Measurements from ENCODE around the gene SGK1. TPM values are rescaled to one million over a fixed set of nuclear protein-coding genes. Genes with fewer than 3 reads are reported as not detected.
"Not testable (repeated sequence)": the region's sequence is repeated elsewhere in the genome, so short reads cannot be mapped to it uniquely, and the experiment has no call there.

Gene SGK1
- polyA plus RNA-seq, 4 donors, result 54.5 to 848 (median 183) TPM

- H3K27ac ChIP-seq (ENCODE audit: low read depth in 1 of 3, low read length in 2 of 3), result no peak overlapping the region
- H3K27me3 ChIP-seq (ENCODE audit: control insufficient read depth in 3 of 3, insufficient read depth in 3 of 3, low read length in 3 of 3), result no peaks in the 10 kb centered on the region
- 80 to 90% (median 86%) methylated on average over 11 of the region's 11 CpGs for WGBS, 3 donors
These were observed 121.2 kb downstream of the SGK1 start for GRCh38 chr6:134196568-134197193.

GRCh38 chr6:134195985-134196384 is 121.9 kb downstream of the SGK1 start:
- 82 to 93% (median 86%) methylated on average over 3 of the region's 3 CpGs for WGBS, 3 donors
- Histone ChIP-seq H3K36me3 (ENCODE audit: control insufficient read depth in 3 of 3, insufficient read depth in 2 of 3, low read depth in 1 of 3, low read length in 3 of 3) (no peaks in the 10 kb centered on the region), H3K9me3 (ENCODE audit: control insufficient read depth in 2 of 2, insufficient read depth in 1 of 2, low read depth in 1 of 2, low read length in 1 of 2) (no peaks in the 10 kb centered on the region), H3K27me3 (ENCODE audit: control insufficient read depth in 3 of 3, insufficient read depth in 3 of 3, low read length in 3 of 3) (no peaks in the 10 kb centered on the region), H3K27ac (ENCODE audit: low read depth in 1 of 3, low read length in 2 of 3) (no peak overlapping the region), H3K4me3 (ENCODE audit: low read depth in 1 of 3, low read length in 3 of 3) (no peak overlapping the region), H3K4me1 (ENCODE audit: control insufficient read depth in 3 of 3, insufficient read depth in 2 of 3, low read depth in 1 of 3, low read length in 2 of 3) (peaks cover 0 to 6% (median 0%) of the 10 kb centered on the region in 3 donors)
- FAIRE-seq (no peak), DNase-seq (no peak)

More at GRCh38 chr6:134196568-134197193, 121.2 kb downstream of the SGK1 start:
- Histone ChIP-seq H3K4me1 (ENCODE audit: control insufficient read depth in 3 of 3, insufficient read depth in 2 of 3, low read depth in 1 of 3, low read length in 2 of 3) (peaks cover 0 to 6% (median 0%) of the 10 kb centered on the region in 3 donors), H3K9me3 (ENCODE audit: control insufficient read depth in 2 of 2, insufficient read depth in 1 of 2, low read depth in 1 of 2, low read length in 1 of 2) (no peaks in the 10 kb centered on the region), H3K36me3 (ENCODE audit: control insufficient read depth in 3 of 3, insufficient read depth in 2 of 3, low read depth in 1 of 3, low read length in 3 of 3) (no peaks in the 10 kb centered on the region), H3K4me3 (ENCODE audit: low read depth in 1 of 3, low read length in 3 of 3) (no peak overlapping the region)
- FAIRE-seq (no peak), DNase-seq (no peak)

GRCh38 chr6:134195164-134195906 is 122.6 kb downstream of the SGK1 start:
- no peak overlapping the region for H3K4me3 ChIP-seq (ENCODE audit: low read depth in 1 of 3, low read length in 3 of 3)
- no peak overlapping the region for H3K27ac ChIP-seq (ENCODE audit: low read depth in 1 of 3, low read length in 2 of 3)
- no peaks in the 10 kb centered on the region for H3K9me3 ChIP-seq (ENCODE audit: control insufficient read depth in 2 of 2, insufficient read depth in 1 of 2, low read depth in 1 of 2, low read length in 1 of 2)
- no peaks in the 10 kb centered on the region for H3K27me3 ChIP-seq (ENCODE audit: control insufficient read depth in 3 of 3, insufficient read depth in 3 of 3, low read length in 3 of 3)
- FAIRE-seq, result no peak
- no peak for DNase-seq
- WGBS, 3 donors, result 68 to 82% (median 75%) methylated on average over 3 of the region's 3 CpGs
- no peaks in the 10 kb centered on the region for H3K36me3 ChIP-seq (ENCODE audit: control insufficient read depth in 3 of 3, insufficient read depth in 2 of 3, low read depth in 1 of 3, low read length in 3 of 3)
- peaks cover 0 to 6% (median 0%) of the 10 kb centered on the region in 3 donors for H3K4me1 ChIP-seq (ENCODE audit: control insufficient read depth in 3 of 3, insufficient read depth in 2 of 3, low read depth in 1 of 3, low read length in 2 of 3)

GRCh38 chr6:134193536-134194498 is 124.1 kb downstream of the SGK1 start:
- no peak overlapping the region for H3K4me3 ChIP-seq (ENCODE audit: low read depth in 1 of 3, low read length in 3 of 3)
- no peak overlapping the region for H3K27ac ChIP-seq (ENCODE audit: low read depth in 1 of 3, low read length in 2 of 3)
- FAIRE-seq (no peak), DNase-seq (no peak)
- H3K36me3 ChIP-seq (ENCODE audit: control insufficient read depth in 3 of 3, insufficient read depth in 2 of 3, low read depth in 1 of 3, low read length in 3 of 3), result no peaks in the 10 kb centered on the region
- H3K27me3 ChIP-seq (ENCODE audit: control insufficient read depth in 3 of 3, insufficient read depth in 3 of 3, low read length in 3 of 3), result no peaks in the 10 kb centered on the region
- peaks cover 0 to 6% (median 0%) of the 10 kb centered on the region in 3 donors for H3K4me1 ChIP-seq (ENCODE audit: control insufficient read depth in 3 of 3, insufficient read depth in 2 of 3, low read depth in 1 of 3, low read length in 2 of 3)
- no peaks in the 10 kb centered on the region for H3K9me3 ChIP-seq (ENCODE audit: control insufficient read depth in 2 of 2, insufficient read depth in 1 of 2, low read depth in 1 of 2, low read length in 1 of 2)
- WGBS, 3 donors, result 93 to 95% (median 95%) methylated on average over 6 of the region's 6 CpGs

GRCh38 chr6:134192609-134193008 is 125.3 kb downstream of the SGK1 start:
- not testable (repeated sequence) for H3K9me3 ChIP-seq (ENCODE audit: control insufficient read depth in 2 of 2, insufficient read depth in 1 of 2, low read depth in 1 of 2, low read length in 1 of 2); FAIRE-seq; DNase-seq; H3K4me1 ChIP-seq (ENCODE audit: control insufficient read depth in 3 of 3, insufficient read depth in 2 of 3, low read depth in 1 of 3, low read length in 2 of 3); H3K4me3 ChIP-seq (ENCODE audit: low read depth in 1 of 3, low read length in 3 of 3); H3K27me3 ChIP-seq (ENCODE audit: control insufficient read depth in 3 of 3, insufficient read depth in 3 of 3, low read length in 3 of 3); H3K27ac ChIP-seq (ENCODE audit: low read depth in 1 of 3, low read length in 2 of 3); H3K36me3 ChIP-seq (ENCODE audit: control insufficient read depth in 3 of 3, insufficient read depth in 2 of 3, low read depth in 1 of 3, low read length in 3 of 3)
- 89 to 95% (median 92%) methylated on average over 8 of the region's 8 CpGs for WGBS, 3 donors

GRCh38 chr6:134190883-134191282 is 127.0 kb downstream of the SGK1 start:
- Histone ChIP-seq H3K27ac (ENCODE audit: low read depth in 1 of 3, low read length in 2 of 3) (no peak overlapping the region), H3K36me3 (ENCODE audit: control insufficient read depth in 3 of 3, insufficient read depth in 2 of 3, low read depth in 1 of 3, low read length in 3 of 3) (no peaks in the 10 kb centered on the region), H3K9me3 (ENCODE audit: control insufficient read depth in 2 of 2, insufficient read depth in 1 of 2, low read depth in 1 of 2, low read length in 1 of 2) (no peaks in the 10 kb centered on the region), H3K4me1 (ENCODE audit: control insufficient read depth in 3 of 3, insufficient read depth in 2 of 3, low read depth in 1 of 3, low read length in 2 of 3) (peaks cover 0 to 6% (median 0%) of the 10 kb centered on the region in 3 donors), H3K4me3 (ENCODE audit: low read depth in 1 of 3, low read length in 3 of 3) (no peak overlapping the region), H3K27me3 (ENCODE audit: control insufficient read depth in 3 of 3, insufficient read depth in 3 of 3, low read length in 3 of 3) (no peaks in the 10 kb centered on the region)
- WGBS, 3 donors, result 88 to 93% (median 89%) methylated on average over 3 of the region's 3 CpGs
- FAIRE-seq, result no peak
- no peak for DNase-seq

GRCh38 chr6:134187751-134188150 is 130.2 kb downstream of the SGK1 start:
- Histone ChIP-seq H3K27me3 (ENCODE audit: control insufficient read depth in 3 of 3, insufficient read depth in 3 of 3, low read length in 3 of 3) (no peaks in the 10 kb centered on the region), H3K27ac (ENCODE audit: low read depth in 1 of 3, low read length in 2 of 3) (no peak overlapping the region), H3K4me1 (ENCODE audit: control insufficient read depth in 3 of 3, insufficient read depth in 2 of 3, low read depth in 1 of 3, low read length in 2 of 3) (peaks cover 0 to under 1% (median 0%) of the 10 kb centered on the region in 3 donors), H3K36me3 (ENCODE audit: control insufficient read depth in 3 of 3, insufficient read depth in 2 of 3, low read depth in 1 of 3, low read length in 3 of 3) (no peaks in the 10 kb centered on the region), H3K4me3 (ENCODE audit: low read depth in 1 of 3, low read length in 3 of 3) (no peak overlapping the region), H3K9me3 (ENCODE audit: control insufficient read depth in 2 of 2, insufficient read depth in 1 of 2, low read depth in 1 of 2, low read length in 1 of 2) (no peaks in the 10 kb centered on the region)
- FAIRE-seq, result no peak
- WGBS, 3 donors, result 80 to 90% (median 80%) methylated on average over 3 of the region's 3 CpGs
- DNase-seq, result no peak

GRCh38 chr6:134187154-134187553 is 130.8 kb downstream of the SGK1 start:
- H3K36me3 ChIP-seq (ENCODE audit: control insufficient read depth in 3 of 3, insufficient read depth in 2 of 3, low read depth in 1 of 3, low read length in 3 of 3), result no peaks in the 10 kb centered on the region

More at GRCh38 chr6:134187154-134187553, 130.8 kb downstream of the SGK1 start:
- 48 to 79% (median 63%) methylated on average over 2 of the region's 2 CpGs for WGBS, 3 donors
- Histone ChIP-seq H3K27ac (ENCODE audit: low read depth in 1 of 3, low read length in 2 of 3) (no peak overlapping the region), H3K4me1 (ENCODE audit: control insufficient read depth in 3 of 3, insufficient read depth in 2 of 3, low read depth in 1 of 3, low read length in 2 of 3) (peaks cover 0 to 5% (median 0%) of the 10 kb centered on the region in 3 donors), H3K9me3 (ENCODE audit: control insufficient read depth in 2 of 2, insufficient read depth in 1 of 2, low read depth in 1 of 2, low read length in 1 of 2) (no peaks in the 10 kb centered on the region), H3K27me3 (ENCODE audit: control insufficient read depth in 3 of 3, insufficient read depth in 3 of 3, low read length in 3 of 3) (no peaks in the 10 kb centered on the region), H3K4me3 (ENCODE audit: low read depth in 1 of 3, low read length in 3 of 3) (no peak overlapping the region)
- FAIRE-seq (no peak), DNase-seq (no peak)
